DMS114 treated with DMSO at 0.1 percent for 48 hours (cell line): Measurements from ENCODE around the gene JAKMIP1.

Source experiments
- DNase-seq: peaks from one replicate; lab custom pipeline; 2025; ENCODE audit not compliant: unreplicated experiment; lab: John Stamatoyannopoulos, UW

Gene JAKMIP1

DNA sequence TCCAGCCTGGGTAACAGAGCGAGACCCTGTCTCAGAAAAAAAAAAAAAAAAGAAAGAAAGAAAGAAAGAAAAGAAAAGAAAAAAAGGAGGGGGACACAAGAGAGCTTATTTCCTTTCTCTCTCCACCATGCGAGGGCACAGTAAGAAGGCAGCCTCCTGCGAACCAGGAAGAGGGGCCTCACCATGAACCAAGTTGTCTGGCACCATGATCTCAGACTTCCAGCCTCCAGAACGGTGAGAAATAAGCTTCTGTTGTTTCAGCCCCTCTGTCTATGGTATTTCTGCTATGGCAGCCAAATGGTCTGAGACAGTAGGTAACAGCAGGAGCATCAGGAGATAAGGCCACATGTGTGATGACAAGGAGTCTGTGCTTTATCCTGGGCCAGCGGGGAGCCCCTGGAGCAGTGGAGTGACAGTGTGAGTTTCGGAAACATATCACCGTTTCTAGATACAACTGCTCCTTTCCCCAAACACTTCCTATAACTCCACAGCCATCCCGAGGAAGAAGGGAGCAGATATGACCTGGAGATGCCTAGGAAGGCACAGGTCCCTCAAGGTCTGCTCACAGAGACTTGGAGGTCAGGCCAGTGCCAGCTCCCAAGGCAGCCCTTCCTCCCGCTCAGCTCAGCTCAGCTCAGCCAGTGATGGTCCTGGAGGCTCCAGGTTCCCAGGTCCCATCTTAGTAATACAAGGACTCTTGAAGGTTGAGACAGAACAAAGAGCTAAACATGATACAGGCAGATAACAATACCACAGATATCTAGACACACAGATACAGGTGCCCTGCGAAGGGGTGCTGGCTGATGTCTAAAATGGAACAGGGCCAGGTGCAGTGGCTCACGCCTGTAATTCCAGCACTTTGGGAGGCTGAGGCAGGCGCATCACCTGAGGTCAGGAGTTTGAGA lies 17.7 kb downstream of the JAKMIP1 start:
- no peak for DNase-seq

DNA sequence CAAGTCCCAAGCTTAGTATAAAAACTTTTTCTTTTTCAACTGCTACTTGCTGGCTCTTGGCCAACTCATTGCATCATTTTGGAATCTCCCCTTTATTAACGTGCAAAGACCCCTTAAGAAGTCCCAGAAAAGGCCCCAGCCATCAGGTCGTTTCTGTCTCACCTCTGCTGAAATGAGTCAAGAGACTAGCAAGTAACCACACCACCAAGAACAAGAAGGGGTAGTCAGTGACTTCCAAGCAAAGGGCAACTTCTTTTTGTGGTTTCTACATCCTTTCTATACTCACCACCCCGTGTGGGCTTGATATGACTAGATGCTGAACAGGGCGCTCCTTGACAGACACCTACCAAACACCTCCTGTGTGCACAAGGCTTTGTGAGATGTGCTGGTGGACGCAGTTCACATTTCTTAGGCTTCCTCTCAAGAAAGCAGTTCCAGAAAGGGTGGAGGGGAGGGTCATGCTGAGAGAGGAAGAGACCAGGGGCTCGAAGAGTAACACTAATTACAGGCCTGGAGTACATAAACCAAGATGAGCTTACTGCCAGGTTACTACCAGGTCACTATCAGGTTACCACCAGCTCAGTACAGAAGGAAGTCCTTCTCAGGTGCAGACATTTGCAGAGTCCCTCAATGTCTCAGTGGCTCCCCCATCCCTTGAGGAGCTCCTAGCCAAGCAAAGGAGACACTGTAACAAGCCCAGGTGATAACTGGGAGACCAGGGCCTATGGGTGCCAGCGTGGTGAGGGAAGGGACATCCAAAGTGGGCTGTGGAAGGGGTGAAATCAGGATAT lies 19.3 kb downstream of the JAKMIP1 start:
- no peak for DNase-seq

GRCh38 chr4:6179362-6179761 lies 21.0 kb downstream of the JAKMIP1 start:
- DNase-seq, result no peak

- no peak for DNase-seq
Observed at GRCh38 chr4:6178757-6179156, 21.6 kb downstream of the JAKMIP1 start.

DNA sequence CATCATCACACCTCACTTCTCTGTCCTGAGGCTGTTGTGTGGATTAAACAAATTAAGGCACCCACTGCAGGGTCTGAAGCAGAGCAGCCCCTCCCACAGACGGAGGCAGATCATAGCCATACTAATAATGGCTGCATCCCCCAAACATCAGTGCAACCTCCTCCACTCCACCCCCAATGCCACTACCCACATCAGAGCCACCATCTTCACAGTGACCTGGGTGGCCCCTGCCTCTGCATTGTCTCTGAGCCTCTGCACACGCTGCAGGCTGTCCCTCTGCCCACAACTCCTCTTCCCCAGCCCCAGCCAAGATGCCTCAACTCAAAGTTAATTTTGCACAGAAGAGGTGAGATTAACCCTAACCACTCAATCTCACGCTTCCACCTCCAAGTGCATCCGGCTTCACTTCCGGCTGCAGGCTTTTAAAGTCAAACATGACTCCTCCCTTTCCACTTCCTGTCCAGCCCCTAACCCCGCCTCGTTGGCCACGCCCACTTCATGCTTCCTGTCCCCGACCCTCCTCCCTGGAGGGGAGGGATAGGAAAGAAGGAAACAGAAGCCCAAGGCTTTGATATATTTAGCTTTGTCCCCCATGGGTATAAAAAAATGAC lies 22.7 kb downstream of the JAKMIP1 start:
- no peak for DNase-seq

DNA sequence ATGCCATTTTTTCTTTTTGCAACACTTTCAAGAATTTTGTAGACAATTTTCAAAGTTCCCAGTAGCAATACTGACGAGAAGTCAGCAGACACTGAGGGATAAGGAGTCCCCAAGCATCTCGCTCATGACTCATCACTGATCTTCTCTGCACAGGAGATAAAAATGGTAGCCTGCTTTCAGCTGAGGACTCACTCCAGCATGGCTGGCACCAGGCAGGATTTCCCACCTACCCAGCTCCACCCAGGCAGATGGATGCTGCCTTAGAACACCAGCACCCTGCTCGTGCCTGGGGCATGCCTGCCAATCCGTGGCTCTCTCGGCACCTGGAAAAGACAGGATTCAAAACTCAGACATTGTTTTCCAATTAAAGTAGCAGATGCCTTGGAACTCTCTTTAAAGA lies 24.9 kb downstream of the JAKMIP1 start:
- no peak for DNase-seq

DNA sequence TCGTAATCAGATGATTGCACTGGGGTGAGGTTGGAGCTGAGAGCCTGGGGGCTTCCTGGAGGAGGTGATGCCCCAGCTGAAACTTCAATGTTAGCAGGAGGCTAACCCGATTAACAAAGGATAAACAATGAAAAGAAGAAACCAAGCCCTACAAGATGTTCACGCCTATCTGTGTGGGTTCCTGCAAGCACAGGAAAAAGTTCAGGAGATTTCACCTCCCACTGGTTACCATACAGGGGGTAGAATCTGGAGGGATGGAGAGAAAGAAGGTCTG lies 27.5 kb downstream of the JAKMIP1 start:
- no peak for DNase-seq

- no peak for DNase-seq
Observed at GRCh38 chr4:6172093-6172926, 28.0 kb downstream of the JAKMIP1 start.

GRCh38 chr4:6169239-6169638 lies 31.1 kb downstream of the JAKMIP1 start:
- DNase-seq, result no peak

DNA sequence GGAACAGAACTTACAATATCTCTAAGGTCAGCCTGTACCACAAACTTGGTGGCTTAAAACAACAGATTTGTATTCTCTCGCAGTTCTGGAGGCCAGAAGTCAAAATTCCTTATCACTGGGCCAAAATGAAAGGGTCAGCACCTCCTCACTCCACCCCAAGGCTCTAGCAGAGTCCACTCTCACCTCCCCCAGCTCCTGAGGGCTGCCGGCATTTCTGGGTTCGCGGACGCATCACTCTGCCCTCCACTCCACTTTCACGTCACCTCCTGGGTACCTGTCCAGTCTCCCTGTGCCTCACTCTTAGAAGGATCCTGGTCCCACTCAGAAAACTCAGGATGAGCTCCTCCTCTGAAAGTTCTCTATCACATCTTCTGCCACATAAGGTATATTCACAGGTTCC lies 34.6 kb downstream of the JAKMIP1 start:
- no peak for DNase-seq

- no peak for DNase-seq
Observed at GRCh38 chr4:6162885-6163284, 37.5 kb downstream of the JAKMIP1 start.

DNA sequence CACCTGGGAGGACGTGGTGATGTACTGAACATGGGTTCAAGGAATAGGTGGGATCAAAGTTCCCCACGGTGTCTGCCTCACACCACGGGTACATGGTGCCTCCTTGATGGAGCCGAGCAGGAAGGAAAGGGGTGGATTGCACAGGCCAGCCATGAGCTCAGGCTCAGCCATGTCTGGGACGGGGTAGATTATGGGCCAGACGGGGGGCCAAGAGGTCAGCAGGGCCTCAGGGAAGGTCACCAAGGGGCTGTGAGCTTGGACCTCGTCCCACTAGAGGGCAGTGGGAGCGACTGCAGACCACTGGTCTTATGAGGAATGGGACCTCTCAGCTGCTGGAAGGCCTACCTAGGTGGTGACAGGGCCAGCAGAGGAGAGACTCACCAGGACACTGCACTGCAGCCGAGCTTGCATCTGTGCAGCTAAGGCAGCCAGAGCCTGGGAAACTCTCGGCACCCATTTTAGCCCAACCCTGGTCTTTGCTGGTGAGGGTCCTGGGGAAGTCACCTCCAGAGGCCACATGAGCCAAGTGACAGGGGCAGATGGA lies 38.4 kb downstream of the JAKMIP1 start:
- DNase-seq, result no peak

DNA sequence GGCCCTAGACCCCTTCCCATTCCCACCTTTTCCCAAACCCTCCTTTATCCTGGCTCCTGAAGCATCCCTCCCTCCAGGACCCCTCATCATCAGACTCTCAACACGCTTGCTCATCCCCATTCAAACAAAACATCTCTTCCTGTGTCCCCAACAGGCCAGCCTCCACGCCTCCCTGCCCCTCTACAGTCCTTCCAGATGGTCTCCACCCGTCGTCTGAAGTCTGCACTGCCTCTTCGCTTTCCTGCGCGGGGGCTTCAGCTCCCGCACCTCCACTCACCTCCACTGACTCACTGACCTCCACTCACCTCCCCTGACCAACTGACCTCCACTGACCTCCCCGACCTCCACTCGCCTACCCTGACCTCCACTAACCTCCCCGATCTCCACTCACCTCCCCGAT lies 39.8 kb downstream of the JAKMIP1 start:
- no peak for DNase-seq

DNA sequence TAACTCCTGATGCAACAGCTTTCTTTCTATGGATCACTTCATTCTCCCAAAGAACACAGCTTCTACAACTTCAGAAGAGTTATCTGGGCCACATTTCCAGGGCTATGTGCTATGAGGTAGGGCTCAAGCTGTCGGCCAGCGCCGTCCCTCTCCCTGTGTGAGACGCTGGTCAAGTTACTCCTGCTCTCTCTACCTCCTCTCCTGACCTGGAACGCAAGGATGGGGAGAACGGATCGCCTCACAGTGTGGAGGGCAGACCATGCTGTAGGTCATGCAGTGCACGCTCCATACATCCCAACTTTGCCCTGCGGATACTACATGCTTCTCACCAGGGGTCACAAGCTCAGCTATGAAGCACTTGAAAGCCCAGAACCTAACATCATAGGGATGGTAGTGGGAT lies 42.4 kb downstream of the JAKMIP1 start:
- no peak for DNase-seq

GRCh38 chr4:6155996-6156750 lies 44.2 kb downstream of the JAKMIP1 start:
- DNase-seq, result no peak

DNA sequence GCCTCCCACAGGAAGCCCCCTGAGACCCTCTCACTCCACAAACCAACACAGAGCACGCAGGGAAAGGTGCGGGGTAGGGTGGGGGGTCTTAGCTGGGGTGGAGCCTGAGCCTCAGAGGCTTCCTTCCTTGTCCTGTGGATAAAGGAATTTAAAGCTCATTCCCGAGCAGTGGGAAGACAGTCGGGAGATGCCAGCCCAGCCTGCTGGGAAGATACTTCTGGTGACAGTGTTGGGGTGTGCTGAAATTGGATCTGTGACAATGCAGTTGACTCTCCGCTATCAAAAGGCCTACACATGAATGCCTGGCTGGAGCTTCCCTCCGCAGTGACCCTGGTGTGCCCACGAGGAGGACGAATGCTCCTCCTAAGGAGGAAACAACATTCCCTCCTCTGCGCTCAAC lies 45.5 kb downstream of the JAKMIP1 start:
- DNase-seq, result no peak

- DNase-seq, result no peak
Observed at GRCh38 chr4:6153874-6154273, 46.5 kb downstream of the JAKMIP1 start.

GRCh38 chr4:6152869-6153705 lies 47.3 kb downstream of the JAKMIP1 start:
- DNase-seq, result no peak

GRCh38 chr4:6150046-6150735 lies 50.2 kb downstream of the JAKMIP1 start:
- no peak for DNase-seq
